Neural crest cell (in vitro differentiated cells): ENCODE data around the gene OR4E1. TPM values are rescaled to one million over a fixed set of nuclear protein-coding genes. Genes with fewer than 3 reads are reported as not detected.
"Not testable (repeated sequence)": the region's sequence is repeated elsewhere in the genome, so short reads cannot be mapped to it uniquely, and the experiment has no call there.

Source experiments
- DNase-seq: peaks from one replicate; pipeline ENCODE4 v3.0.0; 2021; ENCODE audit warnings: low read depth, mixed read lengths, low spot score
- H3K27ac Mint-ChIP-seq: one replicate; pipeline ENCODE4 v1.8.0; 2021; ENCODE audit warnings: mild to moderate bottlenecking, mixed read lengths; ENCODE audit not compliant: unreplicated experiment
- H3K27me3 Mint-ChIP-seq: 2 replicates; pipeline ENCODE4 v1.8.0; 2021; ENCODE audit warnings: low read depth, mild to moderate bottlenecking, mixed read lengths
- H3K36me3 Mint-ChIP-seq: 2 replicates; pipeline ENCODE4 v1.8.0; 2021; ENCODE audit warnings: low read depth, mild to moderate bottlenecking, mixed read lengths
- H3K4me1 Mint-ChIP-seq: 2 replicates; pipeline ENCODE4 v1.8.0; 2021; ENCODE audit warnings: mixed read lengths
- H3K4me3 Mint-ChIP-seq: one replicate; pipeline ENCODE4 v1.8.0; 2021; ENCODE audit warnings: mild to moderate bottlenecking, mixed read lengths
- H3K9me3 Mint-ChIP-seq: 2 replicates; pipeline ENCODE4 v1.8.0; 2021; ENCODE audit warnings: mixed read lengths
- total RNA-seq: library from RNA; stranded (reverse); gene quantifications from 2 replicates; pipeline ENCODE4 v1.2.1, GENCODE V29; 2021
- TF ChIP-seq, protein P1 (sequence below): fragments of 200-600 bp; sonication (generic); conservative IDR thresholded peaks from 2 replicates; pipeline ENCODE4 v1.5.0; 2021; ENCODE audit warnings: antibody characterized with exemption, mild to moderate bottlenecking

Gene OR4E1
- total RNA-seq, 1 donor from 2014 or later: not detected

DNA sequence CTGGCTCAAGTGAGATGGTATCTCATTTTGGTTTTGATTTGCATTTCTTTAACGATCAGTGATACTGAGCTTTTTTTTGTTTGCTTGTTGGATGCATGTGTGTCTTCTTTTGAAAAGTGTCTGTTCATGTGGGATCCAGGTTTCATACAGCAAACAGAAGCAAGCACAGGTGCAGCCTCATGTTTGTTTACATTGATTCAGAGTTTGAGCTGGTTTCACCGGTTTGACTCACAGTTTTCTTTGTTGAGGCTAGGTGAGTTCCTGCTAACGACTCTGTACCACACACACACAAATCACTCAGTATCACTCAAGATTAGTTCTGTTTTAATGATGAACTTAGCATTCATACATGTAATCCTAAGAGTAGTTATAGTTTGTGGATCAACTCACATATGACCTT, 42.5 kb downstream of the OR4E1 start:
- TF ChIP-seq, protein P1, sequence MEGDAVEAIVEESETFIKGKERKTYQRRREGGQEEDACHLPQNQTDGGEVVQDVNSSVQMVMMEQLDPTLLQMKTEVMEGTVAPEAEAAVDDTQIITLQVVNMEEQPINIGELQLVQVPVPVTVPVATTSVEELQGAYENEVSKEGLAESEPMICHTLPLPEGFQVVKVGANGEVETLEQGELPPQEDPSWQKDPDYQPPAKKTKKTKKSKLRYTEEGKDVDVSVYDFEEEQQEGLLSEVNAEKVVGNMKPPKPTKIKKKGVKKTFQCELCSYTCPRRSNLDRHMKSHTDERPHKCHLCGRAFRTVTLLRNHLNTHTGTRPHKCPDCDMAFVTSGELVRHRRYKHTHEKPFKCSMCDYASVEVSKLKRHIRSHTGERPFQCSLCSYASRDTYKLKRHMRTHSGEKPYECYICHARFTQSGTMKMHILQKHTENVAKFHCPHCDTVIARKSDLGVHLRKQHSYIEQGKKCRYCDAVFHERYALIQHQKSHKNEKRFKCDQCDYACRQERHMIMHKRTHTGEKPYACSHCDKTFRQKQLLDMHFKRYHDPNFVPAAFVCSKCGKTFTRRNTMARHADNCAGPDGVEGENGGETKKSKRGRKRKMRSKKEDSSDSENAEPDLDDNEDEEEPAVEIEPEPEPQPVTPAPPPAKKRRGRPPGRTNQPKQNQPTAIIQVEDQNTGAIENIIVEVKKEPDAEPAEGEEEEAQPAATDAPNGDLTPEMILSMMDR: no peak
- H3K36me3 Mint-ChIP-seq: no peaks in the 10 kb centered on the region
- peaks cover 17% of the 10 kb centered on the region for H3K27me3 Mint-ChIP-seq
- H3K27ac Mint-ChIP-seq: no peak overlapping the region
- no peaks in the 10 kb centered on the region for H3K9me3 Mint-ChIP-seq
- H3K4me3 Mint-ChIP-seq: no peak overlapping the region
- H3K4me1 Mint-ChIP-seq: no peaks in the 10 kb centered on the region
- no peak for DNase-seq

DNA sequence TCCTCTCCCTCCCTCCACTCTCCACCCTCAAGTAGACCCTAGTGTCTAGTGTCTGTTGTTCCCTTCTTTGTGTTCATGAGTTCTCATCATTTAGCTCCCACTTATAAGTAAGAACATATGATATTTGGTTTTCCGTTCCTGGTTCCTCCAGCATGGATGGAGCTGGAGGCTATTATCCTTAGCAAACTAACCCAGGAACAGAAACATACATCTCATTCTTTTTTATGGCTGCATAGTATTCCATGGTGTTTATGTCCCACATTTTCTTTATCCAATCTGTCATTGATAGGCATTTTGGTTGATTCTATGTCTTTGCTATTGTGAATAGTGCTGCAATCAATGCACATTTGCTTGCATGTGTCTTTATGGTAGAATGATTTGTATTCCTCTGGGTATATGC, 43.1 kb downstream of the OR4E1 start:
- not testable (repeated sequence) for H3K9me3 Mint-ChIP-seq, H3K4me3 Mint-ChIP-seq, DNase-seq, H3K4me1 Mint-ChIP-seq, H3K27ac Mint-ChIP-seq, H3K36me3 Mint-ChIP-seq
- H3K27me3 Mint-ChIP-seq: peaks cover 16% of the 10 kb centered on the region

- TF ChIP-seq, protein P1: no peak
- no peak overlapping the region for H3K4me3 Mint-ChIP-seq
- no peak overlapping the region for H3K27ac Mint-ChIP-seq
- no peaks in the 10 kb centered on the region for H3K4me1 Mint-ChIP-seq
- no peak for DNase-seq
- no peaks in the 10 kb centered on the region for H3K9me3 Mint-ChIP-seq
- no peaks in the 10 kb centered on the region for H3K36me3 Mint-ChIP-seq
- peaks cover 12% of the 10 kb centered on the region for H3K27me3 Mint-ChIP-seq
These were observed 47.0 kb downstream of the OR4E1 start for GRCh38 chr14:21626491-21627230.

Other genes starting within 250 kb of the OR4E1 start
- gene CHD8, start 217.7 kb downstream of the OR4E1 start, total RNA-seq: 137 and 145 TPM in 2 replicates
- gene RAB2B, start 196.9 kb downstream of the OR4E1 start, total RNA-seq: 30.2 and 31.6 TPM in 2 replicates
- gene TOX4, start 196.6 kb downstream of the OR4E1 start, total RNA-seq: 59.7 and 64.3 TPM in 2 replicates
- gene METTL3, start 162.5 kb downstream of the OR4E1 start, total RNA-seq: 90.7 and 96.6 TPM in 2 replicates
- gene SALL2, start 147.5 kb downstream of the OR4E1 start, total RNA-seq: 160 and 164 TPM in 2 replicates
- not detected in 2 replicates for gene OR10G3, start 93.7 kb downstream of the OR4E1 start, total RNA-seq
- not detected in 2 replicates for gene OR10G2, start 38.9 kb downstream of the OR4E1 start, total RNA-seq
- not detected in 2 replicates for gene OR4E2, start 20.0 kb downstream of the OR4E1 start, total RNA-seq